GM12864 (cell line): Measurements from ENCODE around the gene CCNL2.

Experiments used
- DNase-seq: peaks from one replicate; pipeline ENCODE4 v3.0.0-alpha.2; 2011; ENCODE audit warnings: low read depth
- H3K4me3 ChIP-seq: 2 replicates; pipeline ENCODE4 v1.5.1; 2011; ENCODE audit warnings: mild to moderate bottlenecking, low read depth, low read length, control low read depth
- CTCF ChIP-seq: IDR thresholded peaks from 2 replicates; pipeline ENCODE4 v1.5.1; 2011; ENCODE audit warnings: low read depth, mild to moderate bottlenecking, moderate library complexity, low read length, control low read depth, inconsistent platforms; ENCODE audit errors: missing control alignments

CCNL2 gene

GRCh38 chr1:1365875-1366698 lies 33.0 kb downstream of the CCNL2 start:
- no peak for DNase-seq
- no peak overlapping the region for H3K4me3 ChIP-seq
- TF ChIP-seq CTCF = no peak

GRCh38 chr1:1364266-1364665 lies 34.9 kb downstream of the CCNL2 start:
- H3K4me3 ChIP-seq = no peak overlapping the region
- TF ChIP-seq CTCF = no peak
- DNase-seq = no peak

- no peak for TF ChIP-seq CTCF
- H3K4me3 ChIP-seq = no peak overlapping the region
- no peak for DNase-seq
These were observed 37.1 kb downstream of the CCNL2 start for GRCh38 chr1:1361982-1362423.

- H3K4me3 ChIP-seq = no peak overlapping the region
- no peak for TF ChIP-seq CTCF
- no peak for DNase-seq
These were observed 37.7 kb downstream of the CCNL2 start for GRCh38 chr1:1361233-1361981.

GRCh38 chr1:1360506-1361169 lies 38.5 kb downstream of the CCNL2 start:
- DNase-seq = no peak
- no peak overlapping the region for H3K4me3 ChIP-seq
- TF ChIP-seq CTCF = no peak

- no peak overlapping the region for H3K4me3 ChIP-seq
- TF ChIP-seq CTCF = no peak
- no peak for DNase-seq
These were observed 39.3 kb downstream of the CCNL2 start for GRCh38 chr1:1359664-1360468.
